ENCODE measurements around the gene KIAA2012.

GRCh38 chr2:202237787-202238233, 164.8 kb downstream of the KIAA2012 start:
- TF ChIP-seq CTCF (conservative IDR thresholded peaks at IDR 0.05; ENCODE audit: low read length) (no peak), EZH2phosphoT487 (IDR thresholded peaks at IDR 0.05; ENCODE audit: borderline replicate concordance, low read depth, low read length) (no peak)
